Naive thymus-derived CD8-positive, alpha-beta T cell (primary cell): ENCODE results near the gene GADL1. TPM values are rescaled to one million over a fixed set of nuclear protein-coding genes. Genes with fewer than 3 reads are reported as not detected.

Experiments
- ATAC-seq, 2 donors: fragments of 150-1000 bp; cut with Tn5 transposase in 1 of 2; sonication (Bioruptor Pico), chemical (Tn5 transposase) in 1 of 2; 1 replicate in 1 of 2; 2 replicates in 1 of 2; pipeline ENCODE4 v1.10.0; 2021; ENCODE audit warnings: mild to moderate bottlenecking in 2 of 2, moderate library complexity in 2 of 2
- POLR2A ChIA-PET: fragments of 350-600 bp; sonication (Branson Sonifier 250); formaldehyde crosslinking; loops from one replicate; lab custom pipeline; 2021; ENCODE audit warnings: antibody characterized with exemption; lab: Charles Lee
- DNase-seq, 10 donors: peaks; one replicate each; pipeline versions ENCODE4 v3.0.0 to v3.0.0-alpha.2; 2020 to 2022
- H3K27ac Mint-ChIP-seq, 10 donors: one replicate each; pipeline ENCODE4 v1.8.0; 2020 to 2022; ENCODE audit warnings: mild to moderate bottlenecking in 10 of 10, mixed read lengths in 10 of 10, moderate library complexity in 4 of 10, inconsistent platforms in 1 of 10
- H3K27me3 Mint-ChIP-seq, 5 donors: one replicate each; pipeline ENCODE4 v1.8.0; 2021 to 2022; ENCODE audit warnings: mixed read lengths in 5 of 5
- H3K36me3 Mint-ChIP-seq, 3 donors: one replicate each; pipeline ENCODE4 v1.8.0; 2020 to 2022; ENCODE audit warnings: mixed read lengths in 3 of 3, mild to moderate bottlenecking in 2 of 3, inconsistent platforms in 1 of 3
- H3K4me1 Mint-ChIP-seq, 4 donors: one replicate each; pipeline ENCODE4 v1.8.0; 2021 to 2022; ENCODE audit warnings: mixed read lengths in 4 of 4
- H3K4me3 Mint-ChIP-seq, 10 donors: one replicate each; pipeline ENCODE4 v1.8.0; 2020 to 2022; ENCODE audit warnings: mild to moderate bottlenecking in 10 of 10, mixed read lengths in 10 of 10, moderate library complexity in 6 of 10, inconsistent platforms in 1 of 10
- H3K9me3 Mint-ChIP-seq, 9 donors: one replicate each; pipeline ENCODE4 v1.8.0; 2020 to 2022; ENCODE audit warnings: mixed read lengths in 9 of 9, mild to moderate bottlenecking in 3 of 9, inconsistent platforms in 1 of 9, moderate library complexity in 1 of 9
- polyA plus RNA-seq, 3 donors: library from polyadenylated mRNA; unstranded; fragments of 300-500 nt; fragmentation: Illumina TruSeq; gene quantifications; one replicate each; pipeline ENCODE4 v1.2.3, GENCODE V29; 2021
- total RNA-seq, 8 experiments: library from RNA in 2 of 8; stranded (reverse) in 2 of 8; gene quantifications; one replicate each; pipeline ENCODE4 v1.2.3 and lab custom pipeline; 2021 to 2026

GADL1 gene
- total and polyA plus RNA-seq, 5 experiments from 2014 or later = not detected

GRCh38 chr3:30914696-30915095, 20.2 kb upstream of the GADL1 start:
- Mint-ChIP-seq H3K4me1 (peaks cover 0 to 6% (median under 1%) of the 10 kb centered on the region in 4 donors), H3K27me3 (no peaks in the 10 kb centered on the region), H3K9me3 (peaks cover 0 to 2% (median 0%) of the 10 kb centered on the region in 9 donors), H3K27ac (no peak overlapping the region), H3K4me3 (no peak overlapping the region), H3K36me3 (peaks cover 0 to under 1% (median 0%) of the 10 kb centered on the region in 3 donors)
- POLR2A ChIA-PET = no interaction called here
- DNase-seq = no peak
- no peak for ATAC-seq

GRCh38 chr3:30913176-30913575, 18.7 kb upstream of the GADL1 start:
- ATAC-seq (no peak), DNase-seq (no peak)
- peaks cover 0 to 1% (median 0%) of the 10 kb centered on the region in 4 donors for H3K4me1 Mint-ChIP-seq
- no peaks in the 10 kb centered on the region for H3K27me3 Mint-ChIP-seq
- H3K9me3 Mint-ChIP-seq = no peaks in the 10 kb centered on the region
- H3K36me3 Mint-ChIP-seq = no peaks in the 10 kb centered on the region
- no peak overlapping the region for H3K27ac Mint-ChIP-seq
- POLR2A ChIA-PET = no interaction called here
- no peak overlapping the region for H3K4me3 Mint-ChIP-seq

- Mint-ChIP-seq H3K9me3 (no peaks in the 10 kb centered on the region), H3K36me3 (no peaks in the 10 kb centered on the region), H3K27me3 (no peaks in the 10 kb centered on the region), H3K4me3 (no peak overlapping the region), H3K4me1 (peaks cover 0 to 1% (median 0%) of the 10 kb centered on the region in 4 donors), H3K27ac (no peak overlapping the region)
- no peak for ATAC-seq
- POLR2A ChIA-PET = no interaction called here
- no peak for DNase-seq
These were observed 17.8 kb upstream of the GADL1 start for GRCh38 chr3:30912301-30912700.

GRCh38 chr3:30908456-30909037, 14.1 kb upstream of the GADL1 start:
- Mint-ChIP-seq H3K36me3 (no peaks in the 10 kb centered on the region), H3K9me3 (peaks cover 0 to 10% (median 0%) of the 10 kb centered on the region in 9 donors), H3K27ac (no peak overlapping the region), H3K27me3 (no peaks in the 10 kb centered on the region), H3K4me3 (no peak overlapping the region), H3K4me1 (peaks cover 0 to 1% (median 0%) of the 10 kb centered on the region in 4 donors)
- POLR2A ChIA-PET = no interaction called here
- DNase-seq = no peak
- ATAC-seq = no peak

- Mint-ChIP-seq H3K4me1 (no peaks in the 10 kb centered on the region), H3K4me3 (no peak overlapping the region), H3K27me3 (no peaks in the 10 kb centered on the region), H3K9me3 (peaks cover 0 to 10% (median 0%) of the 10 kb centered on the region in 9 donors), H3K36me3 (no peaks in the 10 kb centered on the region), H3K27ac (no peak overlapping the region)
- no peak for DNase-seq
- no peak for ATAC-seq
- POLR2A ChIA-PET = no interaction called here
These were observed 10.5 kb upstream of the GADL1 start for GRCh38 chr3:30904996-30905395.

GRCh38 chr3:30895329-30895728, 868 bp upstream of the GADL1 start:
- H3K9me3 Mint-ChIP-seq = peaks cover 0 to 2% (median 0%) of the 10 kb centered on the region in 9 donors
- no peak for ATAC-seq
- POLR2A ChIA-PET = no interaction called here
- no peak for DNase-seq
- no peaks in the 10 kb centered on the region for H3K36me3 Mint-ChIP-seq
- H3K4me1 Mint-ChIP-seq = peaks cover 4 to 17% (median 12%) of the 10 kb centered on the region in 4 donors
- H3K27ac Mint-ChIP-seq = no peak overlapping the region
- H3K27me3 Mint-ChIP-seq = peaks cover 17 to 44% (median 36%) of the 10 kb centered on the region in 5 donors
- peak overlapping the region in 4 of 10 donors; percentile 5 to 72 (median 52) for H3K4me3 Mint-ChIP-seq

GRCh38 chr3:30893678-30894325, 659 bp downstream of the GADL1 start:
- no peak for ATAC-seq
- H3K36me3 Mint-ChIP-seq = peaks cover 0 to 3% (median 0%) of the 10 kb centered on the region in 3 donors
- peak overlapping the region in 9 of 10 donors; percentile 48 to 80 (median 67) for H3K4me3 Mint-ChIP-seq
- POLR2A ChIA-PET = no interaction called here
- peak overlapping the region in 1 of 10 donors; percentile 11 for H3K27ac Mint-ChIP-seq
- H3K9me3 Mint-ChIP-seq = peaks cover 0 to 7% (median 0%) of the 10 kb centered on the region in 9 donors
- H3K27me3 Mint-ChIP-seq = peaks cover 22 to 44% (median 38%) of the 10 kb centered on the region in 5 donors
- H3K4me1 Mint-ChIP-seq = peaks cover 4 to 17% (median 15%) of the 10 kb centered on the region in 4 donors
- DNase-seq = no peak

- Mint-ChIP-seq H3K27me3 (peaks cover 28 to 66% (median 45%) of the 10 kb centered on the region in 5 donors), H3K9me3 (peaks cover 0 to 12% (median 5%) of the 10 kb centered on the region in 9 donors), H3K27ac (no peak overlapping the region), H3K4me1 (peaks cover 4 to 17% (median 15%) of the 10 kb centered on the region in 4 donors), H3K36me3 (peaks cover 0 to 7% (median 6%) of the 10 kb centered on the region in 3 donors), H3K4me3 (no peak overlapping the region)
- DNase-seq (no peak), ATAC-seq (no peak)
- POLR2A ChIA-PET = no interaction called here
These were observed 3.6 kb downstream of the GADL1 start for GRCh38 chr3:30890907-30891306.

- Mint-ChIP-seq H3K27ac (no peak overlapping the region), H3K4me3 (no peak overlapping the region), H3K36me3 (peaks cover 0 to 7% (median 7%) of the 10 kb centered on the region in 3 donors), H3K9me3 (peaks cover 0 to 25% (median 5%) of the 10 kb centered on the region in 9 donors), H3K4me1 (peaks cover 4 to 14% (median 11%) of the 10 kb centered on the region in 4 donors), H3K27me3 (peaks cover 12 to 38% (median 28%) of the 10 kb centered on the region in 5 donors)
- DNase-seq = no peak
- POLR2A ChIA-PET = no interaction called here
- no peak for ATAC-seq
These were observed 7.6 kb downstream of the GADL1 start for GRCh38 chr3:30886888-30887287.

- Mint-ChIP-seq H3K9me3 (peaks cover 0 to 13% (median 4%) of the 10 kb centered on the region in 9 donors), H3K4me3 (no peak overlapping the region), H3K4me1 (no peaks in the 10 kb centered on the region), H3K27ac (no peak overlapping the region), H3K27me3 (peaks cover 0 to 2% (median 1%) of the 10 kb centered on the region in 5 donors), H3K36me3 (peaks cover 0 to 4% (median 0%) of the 10 kb centered on the region in 3 donors)
- POLR2A ChIA-PET = no interaction called here
- DNase-seq = no peak
- ATAC-seq = no peak
These were observed 15.6 kb downstream of the GADL1 start for GRCh38 chr3:30878862-30879261.

- Mint-ChIP-seq H3K36me3 (peaks cover 0 to 3% (median 0%) of the 10 kb centered on the region in 3 donors), H3K4me3 (no peak overlapping the region), H3K27me3 (peaks cover 0 to 4% (median 0%) of the 10 kb centered on the region in 5 donors), H3K27ac (no peak overlapping the region), H3K4me1 (no peaks in the 10 kb centered on the region), H3K9me3 (peaks cover 0 to 7% (median 2%) of the 10 kb centered on the region in 9 donors)
- POLR2A ChIA-PET = no interaction called here
- ATAC-seq (no peak), DNase-seq (no peak)
These were observed 19.0 kb downstream of the GADL1 start for GRCh38 chr3:30875505-30875904.

GRCh38 chr3:30873671-30874070, 20.8 kb downstream of the GADL1 start:
- H3K4me1 Mint-ChIP-seq = no peaks in the 10 kb centered on the region
- ATAC-seq (no peak), DNase-seq (no peak)
- H3K9me3 Mint-ChIP-seq = no peaks in the 10 kb centered on the region
- H3K4me3 Mint-ChIP-seq = no peak overlapping the region
- peaks cover 0 to 9% (median 0%) of the 10 kb centered on the region in 5 donors for H3K27me3 Mint-ChIP-seq
- no peak overlapping the region for H3K27ac Mint-ChIP-seq
- POLR2A ChIA-PET = no interaction called here
- H3K36me3 Mint-ChIP-seq = no peaks in the 10 kb centered on the region

- no peak for DNase-seq
- Mint-ChIP-seq H3K9me3 (no peaks in the 10 kb centered on the region), H3K27ac (no peak overlapping the region), H3K36me3 (no peaks in the 10 kb centered on the region), H3K4me1 (no peaks in the 10 kb centered on the region), H3K27me3 (peaks cover 0 to 9% (median 0%) of the 10 kb centered on the region in 5 donors), H3K4me3 (no peak overlapping the region)
- ATAC-seq = no peak
- POLR2A ChIA-PET = no interaction called here
These were observed 21.6 kb downstream of the GADL1 start for GRCh38 chr3:30872879-30873278.
